SKM-1 (cell line): Measurements from ENCODE around the gene STAT6.

Experiments
- DNase-seq: peaks from one replicate; lab custom pipeline; 2025; ENCODE audit not compliant: unreplicated experiment; lab: John Stamatoyannopoulos, UW

Gene STAT6

GRCh38 chr12:57051011-57051410 is 60.2 kb downstream of the STAT6 start:
- DNase-seq, result no peak

GRCh38 chr12:57049890-57050289 is 61.3 kb downstream of the STAT6 start, which contains the start of gene MYO1A:
TSS of gene MYO1A (minus strand) at chr12:57050129. CDS start at chr12:57048323, 1,806 bp downstream.
- no peak for DNase-seq

- DNase-seq, result no peak
Measured at GRCh38 chr12:57049119-57049446, 62.1 kb downstream of the STAT6 start.

- no peak for DNase-seq
Measured at GRCh38 chr12:57048423-57049118, 62.6 kb downstream of the STAT6 start.

- no peak for DNase-seq
Measured at GRCh38 chr12:57047981-57048380, 63.2 kb downstream of the STAT6 start.

- peak; percentile 32 for DNase-seq
Measured at GRCh38 chr12:57046947-57047890, 63.9 kb downstream of the STAT6 start.

- no peak for DNase-seq
Measured at GRCh38 chr12:57046086-57046791, 64.9 kb downstream of the STAT6 start.
